ENCODE results near the gene AGO1. TPM values are rescaled to one million over a fixed set of nuclear protein-coding genes. Genes with fewer than 3 reads are reported as not detected.
"Not testable (repeated sequence)": the region's sequence is repeated elsewhere in the genome, so short reads cannot be mapped to it uniquely, and the experiment has no call there.

Gene AGO1
- total RNA-seq, 1 donor from 2014 or later: 21.9 TPM

DNA sequence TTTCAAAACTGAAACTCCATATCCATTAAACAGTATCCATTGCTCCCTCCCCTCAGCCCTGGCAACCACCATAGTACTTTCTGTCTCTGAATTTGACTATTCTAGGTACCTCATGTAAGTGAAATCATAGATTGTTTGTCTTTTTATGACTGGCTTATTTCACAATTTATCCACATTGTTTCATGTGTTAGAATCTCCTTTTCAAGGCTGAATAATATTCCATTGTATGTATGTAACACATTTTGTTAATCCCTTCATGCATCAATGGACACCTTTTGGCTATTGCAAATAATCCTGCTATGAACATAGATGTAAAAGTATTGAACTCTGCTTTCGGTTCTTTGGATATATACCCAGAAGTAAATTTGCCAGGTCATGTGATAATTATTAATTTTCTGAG lies 85.4 kb downstream of the AGO1 start:
- no peaks in the 10 kb centered on the region for H3K36me3 ChIP-seq (ENCODE audit: control insufficient read depth, insufficient read depth, low read length)

GRCh38 chr1:35971601-35972000 lies 88.6 kb downstream of the AGO1 start:
- TF ChIP-seq CTCF (IDR thresholded peaks at IDR 0.05; ENCODE audit: insufficient read depth, low read length, poor library complexity, severe bottlenecking): no peak
- no peak for DNase-seq (ENCODE audit: low read depth)
- Histone ChIP-seq H3K4me3 (ENCODE audit: low read depth, low read length) (no peak overlapping the region), H3K36me3 (ENCODE audit: control insufficient read depth, insufficient read depth, low read length) (no peaks in the 10 kb centered on the region), H3K27me3 (ENCODE audit: control insufficient read depth, insufficient read depth, low read length) (no peaks in the 10 kb centered on the region)

More for the DNA sequence above, 85.4 kb downstream of the AGO1 start:
- no peak for TF ChIP-seq CTCF (IDR thresholded peaks at IDR 0.05; ENCODE audit: insufficient read depth, low read length, poor library complexity, severe bottlenecking)
- Histone ChIP-seq H3K27me3 (ENCODE audit: control insufficient read depth, insufficient read depth, low read length) (no peaks in the 10 kb centered on the region), H3K4me3 (ENCODE audit: low read depth, low read length) (no peak overlapping the region)
- DNase-seq (ENCODE audit: low read depth): no peak

- H3K27me3 ChIP-seq (ENCODE audit: control insufficient read depth, insufficient read depth, low read length); H3K36me3 ChIP-seq (ENCODE audit: control insufficient read depth, insufficient read depth, low read length); H3K4me3 ChIP-seq (ENCODE audit: low read depth, low read length); DNase-seq (ENCODE audit: low read depth): not testable (repeated sequence)
Observed at GRCh38 chr1:35972631-35973030, 89.6 kb downstream of the AGO1 start.

GRCh38 chr1:35980090-35980489 lies 97.1 kb downstream of the AGO1 start:
- H3K27me3 ChIP-seq (ENCODE audit: control insufficient read depth, insufficient read depth, low read length): no peaks in the 10 kb centered on the region
- DNase-seq (ENCODE audit: low read depth): no peak
- no peak for TF ChIP-seq CTCF (IDR thresholded peaks at IDR 0.05; ENCODE audit: insufficient read depth, low read length, poor library complexity, severe bottlenecking)
- no peak overlapping the region for H3K4me3 ChIP-seq (ENCODE audit: low read depth, low read length)
- H3K36me3 ChIP-seq (ENCODE audit: control insufficient read depth, insufficient read depth, low read length): no peaks in the 10 kb centered on the region

Other genes with a start within 250 kb of the AGO1 start
- gene PSMB2, start 241.7 kb upstream of the AGO1 start, total RNA-seq: 75.4 and 94.3 TPM in 2 replicates
- gene C1orf216, start 164.3 kb upstream of the AGO1 start, total RNA-seq: 6.0 and 9.2 TPM in 2 replicates
- gene CLSPN, start 113.2 kb upstream of the AGO1 start, total RNA-seq: 3.6 and 4.1 TPM in 2 replicates
- gene AGO4, start 75.2 kb upstream of the AGO1 start, total RNA-seq: 14.0 and 14.2 TPM in 2 replicates
- gene AGO3, start 47.9 kb downstream of the AGO1 start, total RNA-seq: 9.9 and 10.6 TPM in 2 replicates
- gene TEKT2, start 200.9 kb downstream of the AGO1 start, total RNA-seq: 0.25 and 0.48 TPM in 2 replicates
- gene ADPRS, start 205.7 kb downstream of the AGO1 start, total RNA-seq: 66.5 and 70.3 TPM in 2 replicates
- 1.2 TPM in 2 replicates for gene COL8A2, start 242.0 kb downstream of the AGO1 start, total RNA-seq

Measured in kidney epithelial cell (primary cell).